Caco-2 (cell line): ENCODE results near the gene IFNA8. TPM values are rescaled to one million over a fixed set of nuclear protein-coding genes. Genes with fewer than 3 reads are reported as not detected.

ENCODE experiments used
- BruUV-seq: library from RNA; stranded (reverse); fragments of 400-500 nt; replicated peaks from 2 replicates; lab custom pipeline; 2021; lab: Mats Ljungman, UMichigan
- CTCF ChIA-PET: fragments of 300-600 bp; sonication (Branson Sonifier 250); formaldehyde crosslinking; loops from one replicate; lab custom pipeline; 2022; ENCODE audit warnings: antibody characterized with exemption; lab: Charles Lee
- POLR2A ChIA-PET: fragments of 300-600 bp; sonication (Branson Sonifier 250); formaldehyde crosslinking; loops from one replicate; lab custom pipeline; 2022; ENCODE audit warnings: antibody characterized with exemption; lab: Charles Lee
- DNase-seq, 2 experiments: peaks; one replicate each; pipeline versions ENCODE4 v3.0.0 to v3.0.0-alpha.2; 2020 to 2022
- H3K27me3 ChIP-seq: replicated peaks from 2 replicates; pipeline ENCODE4 v1.6.0; 2011; ENCODE audit warnings: low read length; ENCODE audit not compliant: control insufficient read depth, insufficient read depth
- H3K36me3 ChIP-seq: 2 replicates; pipeline ENCODE4 v1.5.1; 2011; ENCODE audit warnings: low read length; ENCODE audit not compliant: control insufficient read depth, insufficient read depth
- H3K4me1 ChIP-seq: fragments of 250-450 bp; sonication (Bioruptor Pico); 2 replicates; pipeline ENCODE4 v1.5.1; 2020; ENCODE audit warnings: mild to moderate bottlenecking
- H3K4me3 ChIP-seq: 2 replicates; pipeline ENCODE4 v1.5.1; 2011; ENCODE audit warnings: low read depth, mild to moderate bottlenecking, control low read depth, low read length
- H3K9me3 ChIP-seq: fragments of 250-450 bp; sonication (Bioruptor Pico); 2 replicates; pipeline ENCODE4 v1.5.1; 2020; ENCODE audit warnings: mild to moderate bottlenecking, moderate library complexity
- H3K27ac Mint-ChIP-seq: one replicate; pipeline ENCODE4 v1.8.0; 2022; ENCODE audit warnings: mixed read lengths; ENCODE audit not compliant: unreplicated experiment
- H3K27me3 Mint-ChIP-seq: one replicate; pipeline ENCODE4 v1.8.0; 2022; ENCODE audit warnings: mixed read lengths; ENCODE audit not compliant: insufficient read depth, unreplicated experiment
- H3K36me3 Mint-ChIP-seq: one replicate; pipeline ENCODE4 v1.8.0; 2022; ENCODE audit warnings: mild to moderate bottlenecking, mixed read lengths; ENCODE audit not compliant: insufficient read depth, unreplicated experiment
- H3K4me1 Mint-ChIP-seq: one replicate; pipeline ENCODE4 v1.8.0; 2022; ENCODE audit warnings: low read depth, mixed read lengths; ENCODE audit not compliant: unreplicated experiment
- H3K4me3 Mint-ChIP-seq: one replicate; pipeline ENCODE4 v1.8.0; 2022; ENCODE audit warnings: mild to moderate bottlenecking, moderate library complexity, mixed read lengths; ENCODE audit not compliant: unreplicated experiment
- H3K9me3 Mint-ChIP-seq: one replicate; pipeline ENCODE4 v1.8.0; 2022; ENCODE audit warnings: mixed read lengths; ENCODE audit not compliant: unreplicated experiment
- CTCF ChIP-seq, 2 experiments: fragments of 200-600 bp in 1 of 2; IDR thresholded peaks; 1 replicate in 1 of 2; 2 replicates in 1 of 2; pipeline versions ENCODE4 v1.5.1 to v1.8.0; 2011 to 2022; ENCODE audit warnings: antibody characterized with exemption in 1 of 2, control low read depth in 1 of 2, inconsistent platforms in 1 of 2, low read depth in 1 of 2, low read length in 1 of 2, mild to moderate bottlenecking in 1 of 2, moderate library complexity in 1 of 2; ENCODE audit not compliant: insufficient read depth in 1 of 2, severe bottlenecking in 1 of 2, unreplicated experiment in 1 of 2
- intact Hi-C: fragments of 100-400 bp; cut with micrococcal nuclease; formaldehyde crosslinking; loops from one replicate; pipeline ENCODE4 v1.10.0; 2022; ENCODE audit not compliant: unreplicated experiment
- total RNA-seq: library from RNA; stranded (reverse); gene quantifications from 2 replicates; pipeline ENCODE4 v1.2.3, GENCODE V29; 2022

The IFNA8 gene
- total RNA-seq, 1 experiment from 2014 or later = not detected

GRCh38 chr9:21383627-21384026 is 25.3 kb upstream of the IFNA8 start:
- no peak for DNase-seq
- H3K27ac Mint-ChIP-seq = no peak overlapping the region
- no peaks in the 10 kb centered on the region for H3K27me3 ChIP-seq
- H3K4me1 Mint-ChIP-seq = no peaks in the 10 kb centered on the region
- H3K27me3 Mint-ChIP-seq = peaks cover 17% of the 10 kb centered on the region
- H3K4me3 Mint-ChIP-seq = no peak overlapping the region
- no peaks in the 10 kb centered on the region for H3K36me3 Mint-ChIP-seq
- intact Hi-C loops = no loop called here
- ChIA-PET CTCF (no interaction called here), POLR2A (no interaction called here)
- BruUV-seq = no TSS peak
- H3K9me3 ChIP-seq = no peaks in the 10 kb centered on the region
- H3K4me1 ChIP-seq = no peaks in the 10 kb centered on the region
- no peak overlapping the region for H3K4me3 ChIP-seq
- no peaks in the 10 kb centered on the region for H3K9me3 Mint-ChIP-seq
- H3K36me3 ChIP-seq = no peaks in the 10 kb centered on the region
- TF ChIP-seq CTCF (IDR thresholded peaks at IDR 0.05; ENCODE audit: insufficient read depth in 1 of 2, low read depth in 1 of 2, low read length in 1 of 2, severe bottlenecking in 1 of 2, unreplicated experiment in 1 of 2) = no peak

DNA sequence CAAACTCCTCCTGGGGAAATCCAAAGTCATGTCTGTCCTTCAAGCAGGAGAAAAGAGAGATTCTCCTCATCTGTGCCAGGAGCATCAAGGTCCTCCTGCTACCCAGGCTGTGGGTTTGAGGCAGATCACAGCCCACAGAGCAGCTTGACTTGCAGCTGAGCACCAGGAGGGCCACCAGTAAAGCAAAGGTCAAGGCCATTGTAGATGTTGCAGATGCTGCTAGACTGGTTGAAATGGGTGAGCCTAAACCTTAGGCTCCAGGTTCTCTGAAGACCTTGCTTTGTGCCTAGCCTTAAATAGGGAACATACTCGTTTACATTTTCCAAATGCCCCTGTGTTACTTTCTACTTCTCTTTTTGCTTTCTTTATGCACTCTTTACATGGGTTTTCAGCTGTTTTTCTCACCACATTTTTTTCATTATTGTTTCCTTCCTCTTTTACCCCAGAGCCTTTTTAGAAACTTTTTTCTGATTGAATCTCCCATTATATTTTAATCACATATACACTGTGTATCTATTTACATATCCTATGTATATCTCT is 23.7 kb upstream of the IFNA8 start, which contains the start of gene IFNA2:
TSS of gene IFNA2 (minus strand) at position 268 of the 540 bp plus-strand sequence. CDS start at position 199, 69 bp downstream.
- TF ChIP-seq CTCF (IDR thresholded peaks at IDR 0.05; ENCODE audit: insufficient read depth in 1 of 2, low read depth in 1 of 2, low read length in 1 of 2, severe bottlenecking in 1 of 2, unreplicated experiment in 1 of 2) = no peak
- H3K4me3 ChIP-seq = no peak within 1 kb of the TSS
- POLR2A ChIA-PET = no interaction called here
- H3K4me3 Mint-ChIP-seq = no peak within 1 kb of the TSS
- H3K4me1 ChIP-seq = no peaks in the 10 kb centered on the region
- H3K4me1 Mint-ChIP-seq = no peaks in the 10 kb centered on the region
- CTCF ChIA-PET = interaction anchor here (0.6 kb wide), 1 partner anchor 859 kb away, joined by 4 read pairs; no protein-coding TSS in a partner anchor
- intact Hi-C loops = no loop called here
- BruUV-seq = no TSS peak
- H3K9me3 Mint-ChIP-seq = no peaks in the 10 kb centered on the region
- H3K36me3 ChIP-seq = no peaks in the 10 kb centered on the region
- H3K27me3 Mint-ChIP-seq = peaks cover 15% of the 10 kb centered on the region
- no peaks in the 10 kb centered on the region for H3K36me3 Mint-ChIP-seq
- H3K9me3 ChIP-seq = no peaks in the 10 kb centered on the region
- no peak for DNase-seq
- no peak within 1 kb of the TSS for H3K27ac Mint-ChIP-seq
- H3K27me3 ChIP-seq = no peaks in the 10 kb centered on the region

GRCh38 chr9:21392270-21392669 is 16.6 kb upstream of the IFNA8 start:
- no peaks in the 10 kb centered on the region for H3K27me3 ChIP-seq
- peak in 1 of 2 experiments; percentile 46 for DNase-seq
- POLR2A ChIA-PET = interaction anchor here (0.5 kb wide), 1 partner anchor 439 kb away, joined by 3 read pairs; no protein-coding TSS in a partner anchor

More at GRCh38 chr9:21392270-21392669, 16.6 kb upstream of the IFNA8 start:
- Histone ChIP-seq H3K4me3 (no peak overlapping the region), H3K4me1 (no peaks in the 10 kb centered on the region), H3K9me3 (no peaks in the 10 kb centered on the region), H3K36me3 (no peaks in the 10 kb centered on the region)
- Mint-ChIP-seq H3K9me3 (no peaks in the 10 kb centered on the region), H3K27ac (no peak overlapping the region), H3K4me1 (no peaks in the 10 kb centered on the region), H3K27me3 (peaks cover 16% of the 10 kb centered on the region), H3K4me3 (no peak overlapping the region), H3K36me3 (no peaks in the 10 kb centered on the region)
- BruUV-seq = no TSS peak
- CTCF ChIA-PET = interaction anchor here (0.8 to 3.2 kb wide), 8 partner anchors 42 to 396 kb away, joined by 3 to 15 read pairs (median 5); partner anchors contain the start of gene KLHL9
- intact Hi-C loops = loop anchor here (1.0 to 10.0 kb wide), 2 partner anchors 66 to 197 kb away; no protein-coding TSS in a partner anchor
- TF ChIP-seq CTCF (IDR thresholded peaks at IDR 0.05; ENCODE audit: insufficient read depth in 1 of 2, low read depth in 1 of 2, low read length in 1 of 2, severe bottlenecking in 1 of 2, unreplicated experiment in 1 of 2) = peak; percentile 26 to 38
